Stomach (tissue), 9 donors: Measurements from ENCODE around the gene PKIB. TPM values are rescaled to one million over a fixed set of nuclear protein-coding genes. Genes with fewer than 3 reads are reported as not detected.

Experiments used
- DNase-seq, 2 donors: peaks; one replicate each; pipeline versions ENCODE4 v3.0.0 to v3.0.0-alpha.2; 2013 to 2019
- H3K27ac ChIP-seq, 5 donors: fragments of 200-600 bp in 4 of 5; sonication (generic) in 4 of 5; one replicate each; pipeline ENCODE4 v1.5.1; 2013 to 2019; ENCODE audit warnings: mild to moderate bottlenecking in 1 of 5, moderate library complexity in 1 of 5
- H3K27me3 ChIP-seq, 3 donors: fragments of 200-600 bp; sonication (generic); one replicate each; pipeline ENCODE4 v1.5.1; 2017 to 2019; ENCODE audit warnings: mixed run types in 1 of 3
- H3K36me3 ChIP-seq, 4 donors: fragments of 200-600 bp; sonication (generic); 1 replicate in 3 of 4; 2 replicates in 1 of 4; pipeline ENCODE4 v1.5.1; 2016 to 2019
- H3K4me1 ChIP-seq, 4 donors: fragments of 200-600 bp; sonication (generic); one replicate each; pipeline ENCODE4 v1.5.1; 2016 to 2019
- H3K4me3 ChIP-seq, 4 donors: fragments of 200-600 bp; sonication (generic) in 3 of 4; one replicate each; pipeline ENCODE4 v1.5.1; 2016 to 2019; ENCODE audit warnings: mild to moderate bottlenecking in 1 of 4
- H3K9me3 ChIP-seq, 4 donors: fragments of 200-600 bp; sonication (generic); one replicate each; pipeline ENCODE4 v1.5.1; 2016 to 2019
- EP300 ChIP-seq: sonication (generic); formaldehyde crosslinking; IDR thresholded peaks from one replicate; pipeline ENCODE4 v1.6.1; 2017; ENCODE audit warnings: antibody characterized with exemption
- POLR2A ChIP-seq, 4 donors: fragments of 450-650 bp; IDR thresholded peaks; one replicate each; pipeline ENCODE4 v1.6.1; 2016; ENCODE audit warnings: antibody characterized with exemption in 4 of 4, control low read depth in 2 of 4, mild to moderate bottlenecking in 1 of 4, moderate library complexity in 1 of 4
- POLR2AphosphoS5 ChIP-seq, 3 donors: sonication (generic); formaldehyde crosslinking; IDR thresholded peaks; one replicate each; pipeline ENCODE4 v1.6.1; 2016; ENCODE audit warnings: antibody characterized with exemption in 3 of 3
- WGBS, 5 donors: extraction: QIAGEN DNeasy Blood & Tissue Kit in 3 of 5; methylation state at CpG; one replicate each; pipeline versions ENCODE4 v1.1.5 to v1.1.7; 2013 to 2018; 5-methylcytosine and 5-hydroxymethylcytosine counted together
- intact Hi-C: fragments of 100-400 bp; cut with DNase I; formaldehyde crosslinking; loops from one replicate; pipeline ENCODE4 v1.15.1; 2023; ENCODE audit warnings: low total_unique reads
- polyA plus RNA-seq, 3 donors: library from polyadenylated mRNA; stranded (reverse); fragments of 200-250 nt; gene quantifications; one replicate each; pipeline ENCODE4 v1.2.3, GENCODE V29; 2013
- total RNA-seq, 5 donors: library from RNA; depleted of rRNA; stranded (reverse); fragments of >200 nt; gene quantifications; one replicate each; pipeline versions ENCODE4 v1.1.0 to v1.2.3, GENCODE V29; 2014 to 2016
- TF ChIP-seq, protein P1 (sequence below), 7 experiments: fragments of 450-650 bp in 4 of 7; fragments of 200-600 bp in 3 of 7; sonication (generic) in 3 of 7; IDR thresholded peaks; one replicate each; pipeline ENCODE4 v1.5.1; 2016 to 2019; ENCODE audit warnings: antibody characterized with exemption in 7 of 7, control low read depth in 2 of 7, mild to moderate bottlenecking in 1 of 7
- donor health status: healthy with polysubstance abuse.
- donor health status: Bipolar disorder and iron deficiency.
- donor health status: healthy.

Gene PKIB
- total and polyA plus RNA-seq, 8 donors: 7.6 to 128 (median 26.4) TPM

DNA sequence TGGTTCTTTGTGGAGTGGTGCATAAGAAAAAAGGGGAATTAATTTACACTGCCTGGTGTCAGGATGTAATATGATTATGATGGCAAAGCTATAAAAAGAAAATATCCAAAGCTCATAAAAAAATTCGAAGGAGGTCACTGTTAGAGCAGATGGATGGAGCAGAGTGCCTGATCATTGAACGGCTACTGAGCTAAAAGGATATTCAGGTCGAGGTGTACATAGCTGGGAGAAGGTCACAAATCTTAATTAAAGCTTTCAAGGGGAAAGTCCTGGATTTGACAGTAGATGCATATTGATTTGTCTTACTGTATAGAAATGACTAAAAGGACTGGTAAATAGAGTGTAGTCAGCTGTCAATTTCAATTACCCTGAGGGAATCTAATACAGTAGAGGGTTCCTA lies 84.4 kb downstream of the PKIB start:
- intact Hi-C loops: no loop called here
- 75 to 83% (median 79%) methylated on average over 3 of the region's 3 CpGs for WGBS, 5 donors

DNA sequence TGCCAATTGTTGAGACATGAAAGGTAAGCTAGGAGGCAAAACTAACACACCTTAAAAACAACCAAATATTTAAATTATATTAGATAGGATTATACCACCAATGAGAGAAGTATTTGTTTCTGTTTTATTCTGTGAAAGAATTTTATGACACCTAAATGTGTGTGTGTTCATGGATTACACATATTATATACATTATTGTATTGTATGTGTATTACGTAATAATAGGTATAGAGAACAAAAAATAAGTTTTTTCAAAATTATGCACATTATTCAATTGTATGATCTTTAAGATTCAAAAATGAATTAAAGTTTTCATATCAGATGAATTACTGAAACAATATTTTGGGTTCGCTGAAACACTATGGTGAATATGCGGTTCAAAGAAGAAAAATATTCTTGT lies 85.0 kb downstream of the PKIB start:
- 64 to 97% (median 80%) methylated on average over 3 of the region's 3 CpGs for WGBS, 5 donors
- no peak for TF ChIP-seq EP300
- intact Hi-C loops: no loop called here

More for the DNA sequence above, 84.4 kb downstream of the PKIB start:
- Histone ChIP-seq H3K27me3 (no peaks in the 10 kb centered on the region), H3K9me3 (no peaks in the 10 kb centered on the region), H3K27ac (no peak overlapping the region), H3K36me3 (no peaks in the 10 kb centered on the region), H3K4me1 (no peaks in the 10 kb centered on the region), H3K4me3 (no peak overlapping the region)
- TF ChIP-seq, protein P1, sequence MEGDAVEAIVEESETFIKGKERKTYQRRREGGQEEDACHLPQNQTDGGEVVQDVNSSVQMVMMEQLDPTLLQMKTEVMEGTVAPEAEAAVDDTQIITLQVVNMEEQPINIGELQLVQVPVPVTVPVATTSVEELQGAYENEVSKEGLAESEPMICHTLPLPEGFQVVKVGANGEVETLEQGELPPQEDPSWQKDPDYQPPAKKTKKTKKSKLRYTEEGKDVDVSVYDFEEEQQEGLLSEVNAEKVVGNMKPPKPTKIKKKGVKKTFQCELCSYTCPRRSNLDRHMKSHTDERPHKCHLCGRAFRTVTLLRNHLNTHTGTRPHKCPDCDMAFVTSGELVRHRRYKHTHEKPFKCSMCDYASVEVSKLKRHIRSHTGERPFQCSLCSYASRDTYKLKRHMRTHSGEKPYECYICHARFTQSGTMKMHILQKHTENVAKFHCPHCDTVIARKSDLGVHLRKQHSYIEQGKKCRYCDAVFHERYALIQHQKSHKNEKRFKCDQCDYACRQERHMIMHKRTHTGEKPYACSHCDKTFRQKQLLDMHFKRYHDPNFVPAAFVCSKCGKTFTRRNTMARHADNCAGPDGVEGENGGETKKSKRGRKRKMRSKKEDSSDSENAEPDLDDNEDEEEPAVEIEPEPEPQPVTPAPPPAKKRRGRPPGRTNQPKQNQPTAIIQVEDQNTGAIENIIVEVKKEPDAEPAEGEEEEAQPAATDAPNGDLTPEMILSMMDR (IDR thresholded peaks at IDR 0.05): no peak
- no peak for DNase-seq

DNA sequence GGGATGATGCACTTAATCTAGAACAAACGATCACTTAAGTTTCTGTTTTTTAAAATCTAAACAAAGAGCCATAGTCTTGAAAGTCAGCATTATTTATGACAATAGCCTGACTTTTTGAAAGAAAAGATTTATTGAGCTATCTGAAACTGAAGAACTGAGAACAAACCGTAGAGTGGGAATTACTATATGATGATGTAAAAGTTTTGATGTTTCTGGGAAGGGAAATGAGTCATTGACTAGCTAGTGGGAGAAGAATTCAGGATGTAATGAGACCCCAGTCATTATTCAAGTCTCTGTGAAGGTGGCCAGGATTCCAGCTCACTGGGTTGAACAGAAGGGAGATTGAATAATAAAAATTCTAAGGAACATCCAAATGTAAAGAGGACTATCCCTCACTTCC lies 85.9 kb downstream of the PKIB start:
- H3K36me3 ChIP-seq: no peaks in the 10 kb centered on the region
- intact Hi-C loops: no loop called here
- no peak overlapping the region for H3K27ac ChIP-seq
- no peaks in the 10 kb centered on the region for H3K4me1 ChIP-seq
- no peaks in the 10 kb centered on the region for H3K9me3 ChIP-seq
- DNase-seq: no peak
- H3K27me3 ChIP-seq: no peaks in the 10 kb centered on the region
- TF ChIP-seq, protein P1 (IDR thresholded peaks at IDR 0.05): no peak
- no peak for TF ChIP-seq EP300
- H3K4me3 ChIP-seq: no peak overlapping the region
- 51 to 66% (median 58%) methylated on average over 2 of the region's 2 CpGs for WGBS, 5 donors

More for the DNA sequence above, 85.0 kb downstream of the PKIB start:
- no peaks in the 10 kb centered on the region for H3K9me3 ChIP-seq
- no peaks in the 10 kb centered on the region for H3K27me3 ChIP-seq
- H3K36me3 ChIP-seq: no peaks in the 10 kb centered on the region
- no peak overlapping the region for H3K4me3 ChIP-seq
- H3K4me1 ChIP-seq: no peaks in the 10 kb centered on the region
- DNase-seq: no peak
- no peak overlapping the region for H3K27ac ChIP-seq

DNA sequence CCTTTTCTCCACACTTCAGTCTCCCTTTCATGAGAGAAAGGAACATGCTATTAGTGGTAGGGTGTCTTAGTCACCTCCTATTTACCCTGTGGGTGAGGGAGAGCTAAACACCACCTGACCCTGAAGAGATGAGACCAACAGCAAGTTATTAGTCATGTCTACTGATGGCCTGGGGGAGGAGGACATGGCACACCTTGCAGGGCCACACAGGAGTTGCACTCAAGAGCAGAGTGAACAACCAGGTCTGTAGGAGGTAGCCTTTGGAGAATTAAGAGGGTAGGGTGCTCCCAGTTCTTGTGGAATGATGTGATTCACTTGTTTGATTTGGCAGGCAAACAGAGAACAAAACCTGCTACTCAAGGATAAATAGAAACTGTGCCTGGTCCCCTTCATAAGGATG lies 86.6 kb downstream of the PKIB start:
- H3K4me3 ChIP-seq: no peak overlapping the region
- intact Hi-C loops: no loop called here
- no peaks in the 10 kb centered on the region for H3K4me1 ChIP-seq
- no peaks in the 10 kb centered on the region for H3K27me3 ChIP-seq
- no peaks in the 10 kb centered on the region for H3K9me3 ChIP-seq
- H3K36me3 ChIP-seq: no peaks in the 10 kb centered on the region
- H3K27ac ChIP-seq: no peak overlapping the region
- DNase-seq: no peak
- TF ChIP-seq POLR2A (IDR thresholded peaks at IDR 0.05) (no peak), EP300 (no peak)

DNA sequence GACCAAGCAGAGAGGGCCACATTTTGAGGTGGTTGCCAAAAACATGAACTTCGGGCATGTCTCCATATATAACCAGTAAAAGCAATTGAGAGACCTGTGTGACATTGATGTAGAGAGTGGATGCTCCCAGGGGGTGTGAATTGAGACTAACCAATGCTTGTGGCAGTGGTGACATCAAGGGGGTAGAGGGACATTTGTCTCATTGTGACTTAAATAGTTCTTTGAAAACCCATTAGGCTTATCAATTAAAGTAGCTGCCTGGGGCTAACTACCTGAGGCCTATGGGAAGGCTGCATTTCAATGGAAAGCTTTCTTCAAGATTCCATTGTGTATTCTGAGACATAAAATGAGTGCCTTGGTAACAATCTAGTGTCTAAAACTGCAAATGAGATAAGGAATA lies 87.3 kb downstream of the PKIB start:
- intact Hi-C loops: no loop called here
- Histone ChIP-seq H3K9me3 (no peaks in the 10 kb centered on the region), H3K27me3 (no peaks in the 10 kb centered on the region), H3K36me3 (no peaks in the 10 kb centered on the region), H3K27ac (no peak overlapping the region), H3K4me3 (no peak overlapping the region), H3K4me1 (no peaks in the 10 kb centered on the region)
- no peak for DNase-seq
- TF ChIP-seq, protein P1 (IDR thresholded peaks at IDR 0.05): no peak
- TF ChIP-seq EP300 (no peak), POLR2A (IDR thresholded peaks at IDR 0.05) (no peak), POLR2AphosphoS5 (IDR thresholded peaks at IDR 0.05) (no peak)
- WGBS, 5 donors: 50 to 87% (median 83%) methylated on average over 1 of the region's 1 CpG

DNA sequence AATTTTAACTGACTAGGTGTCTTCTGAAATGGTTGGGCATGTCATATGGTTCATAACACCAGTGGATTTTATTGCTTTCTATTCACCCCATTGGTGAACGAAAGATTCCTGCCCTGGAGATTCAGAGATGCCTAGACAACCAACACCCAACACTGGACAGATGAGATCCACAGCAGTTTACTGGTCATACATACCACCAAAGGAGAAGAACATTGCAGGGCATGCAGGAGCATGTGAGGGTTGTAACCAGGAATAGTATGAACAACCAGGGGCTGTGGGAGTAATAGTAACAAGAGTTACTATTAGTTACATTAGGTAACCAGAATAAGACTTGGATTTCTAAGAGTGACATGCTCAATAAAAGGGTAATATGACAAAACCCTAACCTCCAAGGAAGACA lies 91.5 kb downstream of the PKIB start:
- Histone ChIP-seq H3K36me3 (no peaks in the 10 kb centered on the region), H3K27me3 (no peaks in the 10 kb centered on the region), H3K4me1 (no peaks in the 10 kb centered on the region), H3K27ac (no peak overlapping the region), H3K9me3 (no peaks in the 10 kb centered on the region), H3K4me3 (no peak overlapping the region)
- DNase-seq: no peak
- TF ChIP-seq, protein P1 (IDR thresholded peaks at IDR 0.05): no peak
- TF ChIP-seq POLR2AphosphoS5 (IDR thresholded peaks at IDR 0.05): no peak
- TF ChIP-seq EP300: no peak
- no peak for TF ChIP-seq POLR2A (IDR thresholded peaks at IDR 0.05)
- intact Hi-C loops: no loop called here
- 88 to 100% (median 95%) methylated on average over 1 of the region's 1 CpG for WGBS, 5 donors
